Upper lobe of right lung (tissue), 1 donor: ENCODE measurements around the gene GTF2I. TPM values are rescaled to one million over a fixed set of nuclear protein-coding genes. Genes with fewer than 3 reads are reported as not detected.

ENCODE experiments used
- ATAC-seq: fragments of 200-7000 bp; cut with Tn5 transposase; one replicate; pipeline ENCODE4 v1.9.1; 2020; ENCODE audit warnings: mild to moderate bottlenecking, moderate library complexity
- DNase-seq: peaks from one replicate; pipeline ENCODE4 v3.0.0-alpha.2; 2020
- H3K27ac ChIP-seq: fragments of 200-600 bp; one replicate; pipeline ENCODE4 v1.8.0; 2022
- H3K27me3 ChIP-seq: fragments of 200-600 bp; one replicate; pipeline ENCODE4 v1.8.0; 2022; ENCODE audit warnings: mild to moderate bottlenecking
- H3K36me3 ChIP-seq: fragments of 200-600 bp; one replicate; pipeline ENCODE4 v1.8.0; 2022
- H3K4me1 ChIP-seq: fragments of 200-600 bp; one replicate; pipeline ENCODE4 v1.8.0; 2022
- H3K4me3 ChIP-seq: fragments of 200-600 bp; one replicate; pipeline ENCODE4 v1.8.0; 2022; ENCODE audit warnings: mild to moderate bottlenecking
- H3K9me3 ChIP-seq: fragments of 200-600 bp; one replicate; pipeline ENCODE4 v1.8.0; 2022
- intact Hi-C: fragments of 100-400 bp; cut with DNase I; formaldehyde crosslinking; loops from one replicate; pipeline ENCODE4 v1.11.0; 2022
- total RNA-seq: library from RNA; stranded (reverse); fragmentation: NEBNext Ultra II Directional; extraction: Animal tissue kit (Norgen Biotek cat#: 25700); gene quantifications from one replicate; pipeline ENCODE4 v1.2.1, GENCODE V29; 2021
- TF ChIP-seq, protein P1 (sequence below): fragments of 200-600 bp; IDR thresholded peaks from one replicate; pipeline ENCODE4 v1.8.0; 2022; ENCODE audit warnings: antibody characterized with exemption
- donor health status: DM: no; HTN: yes; CAD: no; lungs with severe emphysema.

GTF2I gene
- total RNA-seq, 1 donor from 2014 or later, result 221 TPM

DNA sequence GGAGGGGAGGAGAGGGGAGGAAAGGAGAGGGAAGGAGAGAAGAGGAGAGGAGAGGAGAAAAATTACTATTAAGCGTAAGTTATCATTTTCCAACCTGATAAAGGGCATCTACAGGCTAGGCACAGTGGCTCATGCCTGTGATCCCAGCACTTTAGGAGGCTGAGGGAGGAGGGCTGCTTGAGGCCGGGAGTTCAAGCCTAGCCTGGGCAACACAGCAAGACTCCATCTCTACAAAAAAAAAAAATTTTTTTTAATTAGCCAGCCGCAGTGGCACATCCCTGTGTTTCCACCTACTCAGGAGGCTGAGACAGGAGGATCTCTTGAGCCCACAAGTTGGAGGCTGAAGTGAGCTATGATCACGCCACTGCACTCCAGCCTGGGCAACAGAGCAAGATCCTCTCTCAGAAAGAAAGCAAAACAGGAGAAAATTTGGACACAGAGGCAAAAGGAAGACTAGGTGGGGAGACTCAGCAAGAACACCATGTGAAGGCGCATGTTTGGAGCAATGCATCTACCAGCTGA, 35.2 kb upstream of the GTF2I start:
- intact Hi-C loops, result no loop called here
- TF ChIP-seq, protein P1, sequence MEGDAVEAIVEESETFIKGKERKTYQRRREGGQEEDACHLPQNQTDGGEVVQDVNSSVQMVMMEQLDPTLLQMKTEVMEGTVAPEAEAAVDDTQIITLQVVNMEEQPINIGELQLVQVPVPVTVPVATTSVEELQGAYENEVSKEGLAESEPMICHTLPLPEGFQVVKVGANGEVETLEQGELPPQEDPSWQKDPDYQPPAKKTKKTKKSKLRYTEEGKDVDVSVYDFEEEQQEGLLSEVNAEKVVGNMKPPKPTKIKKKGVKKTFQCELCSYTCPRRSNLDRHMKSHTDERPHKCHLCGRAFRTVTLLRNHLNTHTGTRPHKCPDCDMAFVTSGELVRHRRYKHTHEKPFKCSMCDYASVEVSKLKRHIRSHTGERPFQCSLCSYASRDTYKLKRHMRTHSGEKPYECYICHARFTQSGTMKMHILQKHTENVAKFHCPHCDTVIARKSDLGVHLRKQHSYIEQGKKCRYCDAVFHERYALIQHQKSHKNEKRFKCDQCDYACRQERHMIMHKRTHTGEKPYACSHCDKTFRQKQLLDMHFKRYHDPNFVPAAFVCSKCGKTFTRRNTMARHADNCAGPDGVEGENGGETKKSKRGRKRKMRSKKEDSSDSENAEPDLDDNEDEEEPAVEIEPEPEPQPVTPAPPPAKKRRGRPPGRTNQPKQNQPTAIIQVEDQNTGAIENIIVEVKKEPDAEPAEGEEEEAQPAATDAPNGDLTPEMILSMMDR, result no peak
- Histone ChIP-seq H3K27me3 (no peaks in the 10 kb centered on the region), H3K4me1 (peaks cover 6% of the 10 kb centered on the region), H3K9me3 (no peaks in the 10 kb centered on the region), H3K27ac (no peak overlapping the region), H3K36me3 (no peaks in the 10 kb centered on the region), H3K4me3 (no peak overlapping the region)
- DNase-seq (no peak), ATAC-seq (no peak)

DNA sequence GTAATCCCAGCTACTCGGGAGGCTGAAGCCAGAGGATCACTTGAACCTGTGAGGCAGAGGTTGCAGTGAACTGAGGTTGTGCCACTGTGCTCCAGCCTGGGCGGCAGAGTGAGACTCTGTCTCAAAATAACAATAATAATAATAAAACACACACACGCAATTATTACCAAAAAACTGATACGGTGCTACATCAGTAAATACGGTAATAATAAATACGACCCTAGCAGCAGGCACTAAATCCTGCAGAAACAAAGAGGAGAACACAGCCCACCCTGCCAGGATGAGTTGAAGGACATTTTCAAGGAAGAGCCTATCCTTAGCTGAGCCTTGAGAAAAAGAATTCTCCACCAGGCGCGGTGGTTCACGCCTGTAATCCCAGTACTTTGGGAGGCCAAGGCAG, 34.4 kb upstream of the GTF2I start:
- H3K4me3 ChIP-seq, result no peak overlapping the region
- intact Hi-C loops, result no loop called here
- TF ChIP-seq, protein P1, result no peak
- no peak overlapping the region for H3K27ac ChIP-seq
- peaks cover 2% of the 10 kb centered on the region for H3K4me1 ChIP-seq
- DNase-seq (no peak), ATAC-seq (no peak)
- H3K36me3 ChIP-seq, result no peaks in the 10 kb centered on the region
- H3K9me3 ChIP-seq, result no peaks in the 10 kb centered on the region
- H3K27me3 ChIP-seq, result no peaks in the 10 kb centered on the region

DNA sequence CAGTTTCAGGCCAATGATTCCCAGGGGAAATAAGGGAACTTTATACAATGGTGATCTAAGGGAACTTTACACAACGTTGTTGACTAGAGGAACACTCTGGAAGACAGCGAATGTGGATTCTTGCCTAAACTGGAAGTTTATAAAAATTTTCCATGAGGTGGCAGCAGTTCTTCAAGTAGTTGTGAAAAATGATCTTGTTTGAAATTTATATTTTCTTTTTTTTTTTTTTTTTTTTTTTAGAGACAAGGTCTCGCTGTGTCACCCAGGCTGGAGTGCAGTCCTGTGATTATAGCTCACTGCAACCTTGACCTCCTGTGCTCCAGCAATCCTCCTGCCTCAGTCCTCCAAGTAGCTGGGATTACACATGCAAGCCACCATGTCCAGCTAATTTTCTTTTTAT, 32.1 kb upstream of the GTF2I start:
- TF ChIP-seq, protein P1, result peak; percentile 18
- ATAC-seq (peak; percentile 53), DNase-seq (no peak)
- H3K36me3 ChIP-seq, result no peaks in the 10 kb centered on the region
- no peak overlapping the region for H3K27ac ChIP-seq
- intact Hi-C loops, result no loop called here
- no peaks in the 10 kb centered on the region for H3K9me3 ChIP-seq
- H3K27me3 ChIP-seq, result no peaks in the 10 kb centered on the region
- peaks cover 8% of the 10 kb centered on the region for H3K4me1 ChIP-seq
- H3K4me3 ChIP-seq, result no peak overlapping the region

DNA sequence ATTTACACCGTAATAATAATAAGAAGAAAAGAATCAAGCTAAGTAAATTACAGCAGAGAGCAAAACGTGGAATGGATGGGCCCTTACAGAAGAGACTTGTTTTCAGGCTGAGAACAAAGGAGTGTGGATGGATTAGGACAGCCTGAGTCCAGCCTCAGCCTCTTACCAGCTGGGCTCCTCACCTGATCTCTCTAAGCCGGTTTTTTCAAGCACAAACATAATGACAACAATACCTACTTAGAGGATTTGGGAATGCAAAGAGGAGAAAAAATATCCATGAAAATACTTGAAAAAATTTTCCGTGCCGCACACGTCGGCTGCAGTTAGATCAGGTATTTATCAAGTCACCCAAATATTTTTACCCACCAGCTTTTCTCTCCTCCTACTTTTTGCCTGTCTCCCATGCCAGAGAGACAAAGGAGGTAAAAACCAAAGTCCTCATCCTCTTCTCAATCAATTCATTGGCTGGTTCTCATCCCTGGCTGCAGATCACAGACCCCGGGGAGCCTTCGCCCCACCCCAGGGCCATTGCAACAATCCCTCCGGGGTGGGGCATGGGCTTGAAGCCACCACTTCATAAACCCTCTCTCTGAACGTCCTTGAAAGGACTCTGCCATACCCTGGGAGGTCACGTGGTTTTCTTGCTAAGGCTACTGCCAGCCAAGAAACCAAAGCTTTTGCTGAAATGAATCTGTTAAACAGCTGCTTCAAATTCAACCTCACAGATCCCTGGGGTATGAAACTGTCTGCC, 29.7 kb upstream of the GTF2I start:
- Histone ChIP-seq H3K27ac (peak overlapping the region; percentile 53), H3K36me3 (no peaks in the 10 kb centered on the region), H3K9me3 (no peaks in the 10 kb centered on the region), H3K27me3 (no peaks in the 10 kb centered on the region), H3K4me1 (peaks cover 8% of the 10 kb centered on the region), H3K4me3 (peak overlapping the region; percentile 21)
- intact Hi-C loops, result no loop called here
- ATAC-seq (peak; percentile 79), DNase-seq (peak; percentile 76)
- TF ChIP-seq, protein P1, result no peak

DNA sequence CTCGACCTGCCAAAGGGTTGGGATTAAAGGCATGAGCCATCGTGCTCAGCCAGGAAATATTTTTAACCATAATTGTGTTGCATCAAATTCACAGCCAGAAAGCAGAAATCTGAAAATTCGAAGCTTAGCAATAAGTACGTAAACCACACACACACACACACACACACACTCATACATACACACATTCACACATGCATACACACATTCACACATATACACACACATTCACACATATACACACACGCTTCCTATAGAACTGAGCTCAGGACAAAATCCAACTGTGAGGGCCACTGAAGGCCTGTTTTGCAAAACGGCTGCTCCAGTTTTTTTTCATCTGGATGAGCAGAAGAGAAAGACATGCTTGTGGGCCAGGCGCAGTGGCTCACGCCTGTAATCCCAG, 25.0 kb upstream of the GTF2I start:
- ATAC-seq (no peak), DNase-seq (no peak)

More for the DNA sequence above, 25.0 kb upstream of the GTF2I start:
- no peaks in the 10 kb centered on the region for H3K27me3 ChIP-seq
- no peaks in the 10 kb centered on the region for H3K9me3 ChIP-seq
- H3K4me3 ChIP-seq, result no peak overlapping the region
- H3K4me1 ChIP-seq, result peaks cover 19% of the 10 kb centered on the region
- TF ChIP-seq, protein P1, result no peak
- no peak overlapping the region for H3K27ac ChIP-seq
- intact Hi-C loops, result no loop called here
- no peaks in the 10 kb centered on the region for H3K36me3 ChIP-seq
